ENCODE measurements around the gene AAK1.

DNA sequence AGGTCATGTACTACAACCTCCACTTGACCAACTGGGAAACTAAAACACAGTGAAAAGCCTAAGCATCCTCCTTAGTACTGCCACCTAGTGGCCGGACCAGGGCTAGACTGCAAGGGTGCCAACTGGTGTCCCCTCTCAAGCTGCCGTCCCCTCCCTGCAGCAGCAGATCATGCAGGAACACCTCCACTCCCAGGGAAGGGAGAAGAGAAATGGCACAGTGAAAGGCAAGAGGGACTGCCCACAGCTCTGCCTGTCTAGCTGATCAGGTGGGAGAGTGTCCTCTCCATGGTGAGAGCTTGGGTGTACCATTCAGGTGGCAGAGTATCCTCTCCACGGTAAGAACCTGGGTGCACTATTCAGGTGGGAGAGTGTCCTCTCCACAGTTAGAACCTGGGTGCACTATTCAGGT is 78.1 kb downstream of the AAK1 start:
- TF ChIP-seq, protein P1, sequence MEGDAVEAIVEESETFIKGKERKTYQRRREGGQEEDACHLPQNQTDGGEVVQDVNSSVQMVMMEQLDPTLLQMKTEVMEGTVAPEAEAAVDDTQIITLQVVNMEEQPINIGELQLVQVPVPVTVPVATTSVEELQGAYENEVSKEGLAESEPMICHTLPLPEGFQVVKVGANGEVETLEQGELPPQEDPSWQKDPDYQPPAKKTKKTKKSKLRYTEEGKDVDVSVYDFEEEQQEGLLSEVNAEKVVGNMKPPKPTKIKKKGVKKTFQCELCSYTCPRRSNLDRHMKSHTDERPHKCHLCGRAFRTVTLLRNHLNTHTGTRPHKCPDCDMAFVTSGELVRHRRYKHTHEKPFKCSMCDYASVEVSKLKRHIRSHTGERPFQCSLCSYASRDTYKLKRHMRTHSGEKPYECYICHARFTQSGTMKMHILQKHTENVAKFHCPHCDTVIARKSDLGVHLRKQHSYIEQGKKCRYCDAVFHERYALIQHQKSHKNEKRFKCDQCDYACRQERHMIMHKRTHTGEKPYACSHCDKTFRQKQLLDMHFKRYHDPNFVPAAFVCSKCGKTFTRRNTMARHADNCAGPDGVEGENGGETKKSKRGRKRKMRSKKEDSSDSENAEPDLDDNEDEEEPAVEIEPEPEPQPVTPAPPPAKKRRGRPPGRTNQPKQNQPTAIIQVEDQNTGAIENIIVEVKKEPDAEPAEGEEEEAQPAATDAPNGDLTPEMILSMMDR (conservative IDR thresholded peaks at IDR 0.05 in 1 of 2, IDR thresholded peaks at IDR 0.05 in 1 of 2; ENCODE audit: low read depth in 1 of 2, low read length in 2 of 2): peak; percentile 53 to 75
- no peak for TF ChIP-seq EZH2 (IDR thresholded peaks at IDR 0.05; ENCODE audit: low read length, missing control alignments)

All from fibroblast of lung (primary cell).